Epithelial cell of proximal tubule (primary cell): Measurements from ENCODE around the gene PLAC8. TPM values are rescaled to one million over a fixed set of nuclear protein-coding genes. Genes with fewer than 3 reads are reported as not detected.
"Not testable (repeated sequence)": the region's sequence is repeated elsewhere in the genome, so short reads cannot be mapped to it uniquely, and the experiment has no call there.

ENCODE experiments used
- DNase-seq: peaks from one replicate; pipeline ENCODE4 v3.0.0-alpha.2; 2011; ENCODE audit warnings: low read depth
- H3K4me3 ChIP-seq: 2 replicates; pipeline ENCODE4 v1.5.1; 2011; ENCODE audit warnings: low read depth, mild to moderate bottlenecking, low read length
- CTCF ChIP-seq: conservative IDR thresholded peaks from 2 replicates; pipeline ENCODE4 v1.5.1; 2012; ENCODE audit warnings: low read depth, mild to moderate bottlenecking, low read length
- total RNA-seq: library from RNA; depleted of rRNA; stranded (reverse); fragments of >200 nt; gene quantifications from 2 replicates; pipeline ENCODE4 v1.2.3, GENCODE V29; 2015

The PLAC8 gene
- total RNA-seq, 1 donor from 2014 or later: 1.7 TPM

GRCh38 chr4:83108101-83108861, 6.2 kb downstream of the PLAC8 start:
- DNase-seq: no peak
- TF ChIP-seq CTCF: no peak
- no peak overlapping the region for H3K4me3 ChIP-seq

GRCh38 chr4:83107631-83108030, 6.9 kb downstream of the PLAC8 start:
- no peak overlapping the region for H3K4me3 ChIP-seq
- no peak for TF ChIP-seq CTCF
- no peak for DNase-seq

- TF ChIP-seq CTCF: no peak
Observed at GRCh38 chr4:83104991-83105390, 9.5 kb downstream of the PLAC8 start.

GRCh38 chr4:83096397-83096796, 18.1 kb downstream of the PLAC8 start:
- H3K4me3 ChIP-seq: no peak overlapping the region
- TF ChIP-seq CTCF: no peak
- no peak for DNase-seq

More at GRCh38 chr4:83104991-83105390, 9.5 kb downstream of the PLAC8 start:
- H3K4me3 ChIP-seq: no peak overlapping the region
- no peak for DNase-seq

GRCh38 chr4:83093060-83093640, 21.4 kb downstream of the PLAC8 start:
- TF ChIP-seq CTCF: no peak
- peak; percentile 20 for DNase-seq
- H3K4me3 ChIP-seq: no peak overlapping the region

GRCh38 chr4:83089410-83090157, 24.9 kb downstream of the PLAC8 start:
- no peak for TF ChIP-seq CTCF
- no peak for DNase-seq

GRCh38 chr4:83084956-83085355, 29.6 kb downstream of the PLAC8 start:
- DNase-seq, H3K4me3 ChIP-seq: not testable (repeated sequence)

More at GRCh38 chr4:83089410-83090157, 24.9 kb downstream of the PLAC8 start:
- no peak overlapping the region for H3K4me3 ChIP-seq
